NCI-H345 treated with DMSO at 0.1 percent for 48 hours (cell line): ENCODE measurements around the gene SLC26A9.

ENCODE experiments used
- DNase-seq: peaks from one replicate; lab custom pipeline; 2025; ENCODE audit not compliant: unreplicated experiment; lab: John Stamatoyannopoulos, UW

SLC26A9 gene

GRCh38 chr1:205974712-205975111 lies 31.5 kb upstream of the SLC26A9 start:
- DNase-seq: no peak

GRCh38 chr1:205973377-205974232 lies 30.3 kb upstream of the SLC26A9 start:
- no peak for DNase-seq

GRCh38 chr1:205972491-205973168 lies 29.4 kb upstream of the SLC26A9 start:
- DNase-seq: no peak

GRCh38 chr1:205972081-205972480 lies 28.8 kb upstream of the SLC26A9 start:
- DNase-seq: no peak

GRCh38 chr1:205971082-205971481 lies 27.8 kb upstream of the SLC26A9 start:
- no peak for DNase-seq

GRCh38 chr1:205970486-205970885 lies 27.2 kb upstream of the SLC26A9 start:
- no peak for DNase-seq

GRCh38 chr1:205969229-205969628 lies 26.0 kb upstream of the SLC26A9 start:
- no peak for DNase-seq

GRCh38 chr1:205967554-205968335 lies 24.5 kb upstream of the SLC26A9 start:
- no peak for DNase-seq

- DNase-seq: peak; percentile 97
These were observed 22.0 kb upstream of the SLC26A9 start for GRCh38 chr1:205965036-205965884.

- DNase-seq: no peak
These were observed 20.3 kb upstream of the SLC26A9 start for GRCh38 chr1:205963352-205964155.

GRCh38 chr1:205962821-205963221 lies 19.6 kb upstream of the SLC26A9 start:
- DNase-seq: no peak

GRCh38 chr1:205961991-205962820 lies 18.9 kb upstream of the SLC26A9 start:
- DNase-seq: no peak

- no peak for DNase-seq
These were observed 18.1 kb upstream of the SLC26A9 start for GRCh38 chr1:205961405-205961804.

GRCh38 chr1:205959789-205960188 lies 16.5 kb upstream of the SLC26A9 start:
- no peak for DNase-seq

- DNase-seq: no peak
These were observed 12.2 kb upstream of the SLC26A9 start for GRCh38 chr1:205955499-205955898.

GRCh38 chr1:205954819-205955404 lies 11.7 kb upstream of the SLC26A9 start:
- peak; percentile 50 for DNase-seq

- no peak for DNase-seq
These were observed 8.5 kb upstream of the SLC26A9 start for GRCh38 chr1:205951746-205952145.

- DNase-seq: peak; percentile 28
These were observed 7.7 kb upstream of the SLC26A9 start for GRCh38 chr1:205950826-205951549.
